ENCODE data around the gene AK1. TPM values are rescaled to one million over a fixed set of nuclear protein-coding genes. Genes with fewer than 3 reads are reported as not detected.

AK1 gene
- total and polyA plus RNA-seq, 2 of the 13 experiments (the other 11 are each of a cell fraction or from before 2014, with no cell fraction given), result 19.1 to 32.8 TPM

- no peak for TF ChIP-seq BCL3 (CRISPR knock-in tag; IDR thresholded peaks at IDR 0.05)
- no peak for TF ChIP-seq ZSCAN31 (CRISPR knock-in tag; IDR thresholded peaks at IDR 0.05; ENCODE audit: low read depth)
- no peak for TF ChIP-seq TCF12 (IDR thresholded peaks at IDR 0.05)
- TF ChIP-seq TCF12 (CRISPR knock-in tag; IDR thresholded peaks at IDR 0.05), result no peak
- no peak for TF ChIP-seq MXD3 (CRISPR knock-in tag; IDR thresholded peaks at IDR 0.05)
- TF ChIP-seq ZBTB3 (CRISPR knock-in tag; IDR thresholded peaks at IDR 0.05; ENCODE audit: borderline replicate concordance, low read depth), result no peak
- TF ChIP-seq NPAS2 (CRISPR knock-in tag; IDR thresholded peaks at IDR 0.05; ENCODE audit: borderline replicate concordance), result no peak
- TF ChIP-seq MTERF4 (CRISPR knock-in tag; IDR thresholded peaks at IDR 0.05), result no peak
- TF ChIP-seq ZBTB4 (CRISPR knock-in tag; IDR thresholded peaks at IDR 0.05; ENCODE audit: borderline replicate concordance), result no peak
- no peak for TF ChIP-seq RNF219 (CRISPR knock-in tag; IDR thresholded peaks at IDR 0.05)
Measured at GRCh38 chr9:127924736-127925444, 47.4 kb upstream of the AK1 start (continued).

Data from HepG2 (cell line).